ENCODE measurements around the gene G6PC3.
"Not testable (repeated sequence)": the region's sequence is repeated elsewhere in the genome, so short reads cannot be mapped to it uniquely, and the experiment has no call there.

Gene G6PC3

GRCh38 chr17:44109312-44109630, 38.7 kb downstream of the G6PC3 start:
- no peak for DNase-seq

DNA sequence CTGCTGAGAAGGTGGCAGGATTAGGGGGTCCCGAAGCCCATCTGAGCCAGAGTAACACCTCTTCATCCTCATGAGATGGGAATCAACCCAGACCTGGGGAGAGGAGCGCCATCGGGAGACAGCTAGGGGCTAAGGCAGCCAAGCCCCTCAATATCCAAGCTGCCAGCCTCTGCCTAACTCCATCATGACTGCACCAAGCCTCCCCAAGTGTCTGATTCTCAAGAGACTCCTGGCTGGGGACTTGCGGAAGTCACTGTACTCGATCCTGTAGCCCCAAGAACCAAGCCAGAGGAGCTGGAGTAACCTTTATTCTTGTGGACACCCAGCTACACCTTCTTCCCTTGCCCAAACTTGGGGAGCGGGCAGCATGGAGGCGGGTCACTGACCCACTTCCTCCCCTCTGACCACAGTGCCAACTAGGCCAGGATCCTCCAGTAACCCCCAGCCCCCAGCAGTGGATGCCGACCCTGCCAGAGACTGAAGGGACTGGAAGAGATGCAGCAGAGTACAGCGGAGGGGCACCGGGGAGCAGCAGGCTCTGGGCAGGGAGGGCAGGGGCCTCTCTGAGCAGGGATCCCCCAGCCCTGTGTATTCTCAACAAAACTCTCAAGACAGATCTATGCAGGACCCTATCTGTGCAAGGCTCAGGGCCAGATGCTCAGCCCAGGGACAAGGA, 39.6 kb downstream of the G6PC3 start:
- DNase-seq: no peak

DNA sequence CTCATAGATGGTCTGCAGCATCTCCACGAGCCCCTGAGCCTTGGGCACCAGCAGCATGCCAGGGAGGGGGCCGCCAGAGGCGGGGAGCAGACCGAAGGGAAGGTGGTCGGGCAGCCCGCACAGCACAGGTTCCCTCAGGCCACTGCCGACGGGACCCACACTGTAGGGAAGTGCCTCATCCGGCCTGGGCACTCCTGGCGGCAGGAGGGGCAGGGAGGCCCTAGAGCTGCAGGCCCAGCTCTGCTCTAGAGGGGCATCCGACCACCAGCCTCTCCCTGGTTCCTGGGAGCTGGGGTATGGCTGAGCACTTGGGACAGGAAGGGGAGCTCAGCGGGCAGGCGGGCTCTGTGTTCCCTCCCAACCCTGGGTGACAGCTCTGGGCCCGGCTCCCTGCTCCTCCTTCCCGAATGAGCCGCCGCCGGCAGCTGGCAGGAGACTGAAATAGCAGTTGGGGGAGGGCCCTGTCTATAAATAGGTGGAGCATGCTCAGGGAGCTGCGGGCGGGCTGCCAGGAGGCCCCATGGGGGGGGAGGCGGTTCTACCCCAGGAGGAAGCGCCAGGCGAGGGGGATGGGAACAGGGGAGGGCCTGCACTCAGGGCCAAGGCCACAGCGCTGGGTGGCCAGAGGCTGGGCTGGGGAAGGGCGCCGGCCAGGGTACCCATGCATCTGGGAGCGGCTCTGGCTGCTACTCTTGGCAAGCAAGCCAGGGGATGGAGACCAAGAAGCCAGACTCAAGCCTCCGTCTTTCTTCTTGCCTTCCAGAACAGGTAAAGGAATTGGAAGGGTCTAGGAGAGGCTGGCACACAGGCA, 40.5 kb downstream of the G6PC3 start:
- DNase-seq: peak; percentile 95

- no peak for DNase-seq
Measured at GRCh38 chr17:44111777-44112176, 41.2 kb downstream of the G6PC3 start.

GRCh38 chr17:44112284-44113280, 42.0 kb downstream of the G6PC3 start:
- no peak for DNase-seq

- DNase-seq: no peak
Measured at GRCh38 chr17:44113382-44113781, 42.8 kb downstream of the G6PC3 start.

DNA sequence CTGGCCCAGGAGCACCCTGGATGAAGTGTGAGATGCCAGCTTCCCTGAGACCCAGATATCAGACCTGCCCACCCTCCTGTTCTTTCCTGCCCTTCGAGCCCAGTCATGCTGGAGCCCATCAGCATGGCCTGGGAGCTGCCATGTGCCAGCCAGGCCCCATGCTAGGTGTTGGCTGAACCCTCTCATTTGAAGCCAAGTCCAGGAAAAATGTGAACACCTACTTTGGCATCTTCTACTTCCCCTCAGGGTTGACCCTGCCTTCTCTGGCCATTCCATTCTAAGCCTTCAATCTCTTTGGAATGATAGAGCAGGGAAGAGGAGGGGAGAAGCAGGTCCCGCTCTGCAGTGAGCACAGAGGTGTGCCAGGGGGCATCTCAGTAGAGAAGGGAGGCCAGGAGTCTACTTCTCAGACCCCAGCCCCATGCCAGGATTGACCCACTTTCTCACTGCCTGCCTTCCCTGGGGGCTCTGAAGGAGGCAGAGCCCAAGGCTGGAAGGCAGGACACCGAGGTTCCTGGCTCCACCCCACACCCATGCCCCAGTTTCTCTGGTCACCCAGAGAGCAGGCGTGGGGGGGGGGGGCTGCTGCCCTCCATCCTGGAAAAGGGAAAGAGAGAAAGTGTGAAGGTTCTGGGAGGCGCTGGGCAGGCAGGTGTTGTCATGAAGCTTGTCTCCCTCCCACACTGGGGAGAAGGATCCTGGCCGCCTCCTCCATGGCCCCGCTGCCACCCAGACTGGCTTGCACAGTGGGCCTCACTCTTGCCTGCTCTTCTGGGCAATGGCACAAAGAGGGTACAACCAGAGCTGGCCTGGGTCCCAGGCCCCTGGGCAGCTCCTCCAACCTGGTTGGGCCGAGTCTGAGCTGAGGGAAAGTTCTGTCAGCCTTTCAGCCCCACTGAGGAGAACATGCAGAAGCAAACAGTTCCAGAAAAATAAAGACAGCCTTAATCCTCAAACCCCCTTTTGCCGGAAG, 43.6 kb downstream of the G6PC3 start:
- DNase-seq: no peak

DNA sequence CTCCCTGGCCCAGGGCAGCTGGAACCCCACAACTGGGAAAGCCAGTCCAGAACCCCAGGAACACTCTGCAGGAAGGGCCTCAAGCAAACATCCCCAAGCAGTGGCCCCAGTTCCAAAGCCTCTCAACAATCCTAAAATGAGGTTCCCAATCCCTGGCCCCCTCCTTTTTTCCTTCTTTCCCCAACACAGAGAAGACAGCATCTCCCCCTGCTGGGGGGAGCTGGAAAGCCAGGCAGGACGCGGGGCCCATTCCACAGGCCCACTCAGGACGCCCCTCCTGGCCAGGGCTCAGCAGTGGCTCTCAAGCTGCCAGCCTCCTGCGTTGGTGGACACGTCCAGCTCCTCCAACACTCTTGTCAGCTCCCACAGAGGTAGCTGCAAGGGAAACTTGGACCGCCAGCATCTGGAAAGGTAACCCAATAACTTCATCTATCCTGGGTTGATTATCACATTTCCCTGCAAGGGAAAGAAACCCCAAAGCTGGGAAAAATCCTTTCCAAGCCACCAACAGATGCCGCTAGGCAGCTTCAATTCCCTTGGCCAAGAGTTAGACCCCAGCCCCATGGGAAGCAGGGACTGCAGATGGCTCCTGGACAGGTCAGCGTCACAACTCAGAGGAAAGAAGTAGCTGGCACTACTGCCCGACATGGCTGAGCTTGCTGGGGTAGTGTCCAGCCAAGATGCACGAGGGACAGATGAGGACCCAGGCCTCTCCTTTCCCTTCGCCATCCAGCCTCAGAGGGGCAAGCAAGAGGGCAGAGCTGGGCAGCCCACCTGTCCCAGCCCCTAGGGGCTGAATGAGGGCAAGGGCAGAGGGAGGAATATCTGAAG, 45.3 kb downstream of the G6PC3 start:
- peak; percentile 50 for DNase-seq

DNA sequence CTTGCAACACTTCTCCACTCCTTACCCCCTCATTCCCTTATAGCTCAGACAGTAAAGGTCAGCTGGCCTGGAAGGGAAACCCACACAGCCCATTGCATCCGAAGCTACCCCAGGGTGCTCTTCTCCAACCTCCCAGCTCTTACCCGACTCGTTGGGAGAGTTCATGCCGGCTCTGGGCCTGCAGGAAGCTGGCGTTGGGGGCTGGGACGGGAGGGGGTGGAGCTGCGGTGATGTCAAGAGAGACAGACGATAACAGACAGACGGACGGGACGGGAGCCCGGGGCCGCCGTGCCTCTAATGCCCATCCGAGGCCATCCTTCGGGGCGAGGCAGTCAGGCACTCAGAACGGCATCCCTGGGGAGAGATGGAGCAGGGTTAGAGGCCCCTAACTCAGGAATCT, 46.8 kb downstream of the G6PC3 start:
- no peak for DNase-seq

GRCh38 chr17:44118427-44119050, 48.0 kb downstream of the G6PC3 start:
- DNase-seq: no peak

- no peak for DNase-seq
Measured at GRCh38 chr17:44119062-44119461, 48.5 kb downstream of the G6PC3 start.

DNA sequence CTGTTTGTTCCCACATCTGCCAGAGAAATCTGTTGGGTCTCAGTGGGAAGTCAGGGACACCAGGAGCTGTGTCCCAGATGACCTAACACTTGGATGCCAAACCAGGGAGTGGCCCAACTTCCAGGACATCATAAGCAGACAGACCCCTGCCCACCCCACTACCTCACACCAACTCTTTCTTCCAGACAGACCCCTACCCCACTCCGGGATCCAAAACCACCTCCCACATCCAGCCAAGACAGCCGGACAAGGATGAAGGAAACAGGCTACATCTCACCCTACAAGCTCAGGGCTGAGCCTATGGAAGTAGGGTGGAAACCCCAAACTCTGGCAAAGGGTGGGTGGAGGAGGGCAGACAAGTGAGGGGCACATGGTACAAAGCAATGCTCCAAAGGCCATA, 49.3 kb downstream of the G6PC3 start:
- DNase-seq: no peak

- not testable (repeated sequence) for DNase-seq
Measured at GRCh38 chr17:44120281-44120680, 49.7 kb downstream of the G6PC3 start.

DNA sequence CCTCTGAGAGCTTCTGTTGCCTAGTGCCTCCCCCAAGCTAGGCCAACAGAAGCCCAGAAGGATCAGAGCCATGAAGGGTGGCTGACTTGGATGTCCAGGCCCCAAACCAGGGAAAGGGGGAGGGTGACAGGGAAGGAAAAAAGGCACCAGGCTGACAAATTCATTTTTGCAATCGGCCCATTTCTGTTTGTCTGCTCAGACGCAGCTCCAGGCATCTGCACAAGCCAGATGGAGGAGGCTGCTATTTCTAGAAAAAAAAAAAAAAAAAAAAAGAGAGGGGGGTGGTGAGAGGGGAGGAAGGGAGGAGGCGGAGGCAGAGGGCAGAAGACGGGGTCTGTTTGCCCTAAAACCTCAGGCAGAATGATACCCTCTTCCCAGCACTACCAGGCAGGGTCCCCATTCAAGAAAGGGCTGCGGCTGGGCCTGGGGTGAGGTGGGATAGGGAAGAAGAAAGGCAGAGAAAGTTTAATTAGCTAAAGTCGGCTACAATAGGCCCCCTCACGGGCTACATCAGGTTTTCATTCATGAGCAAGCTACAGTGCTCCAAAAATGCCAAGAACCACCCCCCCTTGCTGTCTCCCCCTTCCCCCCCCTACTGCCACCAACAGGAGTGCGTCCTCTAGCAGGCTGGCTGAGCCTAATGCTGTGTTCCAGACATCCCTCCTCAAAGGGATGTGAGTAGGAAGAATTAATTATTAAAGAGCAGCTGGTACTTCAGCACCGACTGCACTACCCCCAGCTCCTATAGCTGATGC, 50.5 kb downstream of the G6PC3 start:
- DNase-seq: no peak

- no peak for DNase-seq
Measured at GRCh38 chr17:44121997-44122815, 51.7 kb downstream of the G6PC3 start.

- no peak for DNase-seq
Measured at GRCh38 chr17:44122816-44123355, 52.4 kb downstream of the G6PC3 start.

- peak; percentile 95 for DNase-seq
Measured at GRCh38 chr17:44123356-44124117, 53.0 kb downstream of the G6PC3 start, which contains the start of gene HDAC5. Gene HDAC5, minus strand, starts transcription at chr17:44123641. Its CDS starts 6,126 bp downstream, at chr17:44117515.

GRCh38 chr17:44124118-44124438, 53.5 kb downstream of the G6PC3 start:
- no peak for DNase-seq
